Measurements from ENCODE around the gene SLC7A11. TPM values are rescaled to one million over a fixed set of nuclear protein-coding genes. Genes with fewer than 3 reads are reported as not detected.

The SLC7A11 gene
- total RNA-seq, 1 donor: 118 TPM

DNA sequence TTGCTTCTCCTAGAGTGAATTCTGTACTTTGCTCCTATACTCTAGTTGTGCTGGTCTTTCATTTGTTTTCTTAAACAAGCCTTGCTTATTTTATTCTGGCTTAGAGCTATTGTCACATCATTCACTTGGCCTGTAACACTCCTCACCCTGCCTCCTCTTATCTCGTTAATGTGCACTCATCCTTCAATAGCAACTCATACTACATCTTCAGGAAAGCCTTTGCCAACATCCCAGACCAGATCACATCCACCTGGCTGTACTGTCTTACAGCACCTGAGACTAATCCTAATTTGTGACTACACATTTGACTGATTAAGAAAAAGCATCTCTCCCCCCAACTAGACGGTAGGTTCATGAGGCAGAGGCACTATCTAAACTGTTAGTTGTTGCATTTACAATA lies 80.8 kb downstream of the SLC7A11 start:
- DNase-seq (ENCODE audit: low read depth): no peak
- TF ChIP-seq, protein P1, sequence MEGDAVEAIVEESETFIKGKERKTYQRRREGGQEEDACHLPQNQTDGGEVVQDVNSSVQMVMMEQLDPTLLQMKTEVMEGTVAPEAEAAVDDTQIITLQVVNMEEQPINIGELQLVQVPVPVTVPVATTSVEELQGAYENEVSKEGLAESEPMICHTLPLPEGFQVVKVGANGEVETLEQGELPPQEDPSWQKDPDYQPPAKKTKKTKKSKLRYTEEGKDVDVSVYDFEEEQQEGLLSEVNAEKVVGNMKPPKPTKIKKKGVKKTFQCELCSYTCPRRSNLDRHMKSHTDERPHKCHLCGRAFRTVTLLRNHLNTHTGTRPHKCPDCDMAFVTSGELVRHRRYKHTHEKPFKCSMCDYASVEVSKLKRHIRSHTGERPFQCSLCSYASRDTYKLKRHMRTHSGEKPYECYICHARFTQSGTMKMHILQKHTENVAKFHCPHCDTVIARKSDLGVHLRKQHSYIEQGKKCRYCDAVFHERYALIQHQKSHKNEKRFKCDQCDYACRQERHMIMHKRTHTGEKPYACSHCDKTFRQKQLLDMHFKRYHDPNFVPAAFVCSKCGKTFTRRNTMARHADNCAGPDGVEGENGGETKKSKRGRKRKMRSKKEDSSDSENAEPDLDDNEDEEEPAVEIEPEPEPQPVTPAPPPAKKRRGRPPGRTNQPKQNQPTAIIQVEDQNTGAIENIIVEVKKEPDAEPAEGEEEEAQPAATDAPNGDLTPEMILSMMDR (IDR thresholded peaks at IDR 0.05; ENCODE audit: insufficient read depth, low read length): no peak
- H3K4me3 ChIP-seq (ENCODE audit: low read depth, low read length): no peak overlapping the region

- H3K4me3 ChIP-seq (ENCODE audit: low read depth, low read length): no peak overlapping the region
- TF ChIP-seq, protein P1 (IDR thresholded peaks at IDR 0.05; ENCODE audit: insufficient read depth, low read length): no peak
- peak; percentile 75 for DNase-seq (ENCODE audit: low read depth)
Measured at GRCh38 chr4:138158746-138159297, 83.3 kb downstream of the SLC7A11 start.

- DNase-seq (ENCODE audit: low read depth): no peak
- H3K4me3 ChIP-seq (ENCODE audit: low read depth, low read length): no peak overlapping the region
- TF ChIP-seq, protein P1 (IDR thresholded peaks at IDR 0.05; ENCODE audit: insufficient read depth, low read length): no peak
Measured at GRCh38 chr4:138140879-138141278, 101.3 kb downstream of the SLC7A11 start.

DNA sequence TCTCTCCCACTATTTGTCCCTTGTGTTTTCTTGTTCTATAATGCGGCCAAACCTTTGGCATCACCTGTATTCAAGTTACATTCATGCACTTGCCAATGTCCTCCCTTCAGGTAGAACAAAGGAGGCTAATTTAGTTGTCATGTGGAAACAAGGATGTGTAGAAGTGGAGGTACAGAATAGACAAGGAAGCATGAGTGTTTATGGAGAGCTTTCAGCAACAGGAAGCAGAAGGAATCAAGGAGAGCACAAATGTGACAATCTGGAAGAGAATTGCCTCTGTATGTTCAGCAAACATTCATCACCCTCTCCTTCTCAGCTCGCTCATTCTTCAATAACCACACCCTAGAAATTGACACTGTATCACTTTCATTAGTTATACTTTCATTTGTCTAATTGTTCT lies 103.4 kb downstream of the SLC7A11 start:
- TF ChIP-seq, protein P1 (IDR thresholded peaks at IDR 0.05; ENCODE audit: insufficient read depth, low read length): no peak
- no peak overlapping the region for H3K4me3 ChIP-seq (ENCODE audit: low read depth, low read length)
- DNase-seq (ENCODE audit: low read depth): no peak

- no peak for DNase-seq (ENCODE audit: low read depth)
Measured at GRCh38 chr4:138135610-138136009, 106.5 kb downstream of the SLC7A11 start.

DNA sequence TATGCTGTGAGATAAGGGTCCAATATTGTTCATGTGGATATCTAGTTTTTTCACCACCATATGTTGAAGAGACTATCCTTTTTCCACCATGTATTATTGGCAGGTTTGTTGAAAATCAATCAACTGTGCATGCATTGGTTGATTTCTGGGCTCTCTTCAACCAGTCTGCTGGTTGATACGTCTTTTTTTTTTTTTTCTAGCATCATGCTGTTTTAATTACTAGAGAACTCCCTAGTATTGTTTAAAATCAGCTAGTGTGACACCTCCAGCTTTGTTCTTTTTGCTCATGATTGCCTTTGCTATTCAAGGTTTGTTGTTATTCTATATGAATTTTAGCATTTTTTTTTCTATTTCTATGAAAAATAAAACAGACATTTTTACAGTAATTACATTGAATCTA lies 123.9 kb downstream of the SLC7A11 start:
- no peak overlapping the region for H3K4me3 ChIP-seq (ENCODE audit: low read depth, low read length)
- DNase-seq (ENCODE audit: low read depth): no peak
- TF ChIP-seq, protein P1 (IDR thresholded peaks at IDR 0.05; ENCODE audit: insufficient read depth, low read length): no peak

More at GRCh38 chr4:138135610-138136009, 106.5 kb downstream of the SLC7A11 start:
- TF ChIP-seq, protein P1 (IDR thresholded peaks at IDR 0.05; ENCODE audit: insufficient read depth, low read length): no peak
- H3K4me3 ChIP-seq (ENCODE audit: low read depth, low read length): no peak overlapping the region

GRCh38 chr4:138115053-138115452 lies 127.1 kb downstream of the SLC7A11 start:
- no peak for DNase-seq (ENCODE audit: low read depth)
- TF ChIP-seq, protein P1 (IDR thresholded peaks at IDR 0.05; ENCODE audit: insufficient read depth, low read length): no peak
- no peak overlapping the region for H3K4me3 ChIP-seq (ENCODE audit: low read depth, low read length)

Data from fibroblast of the aortic adventitia (primary cell).